Dendritic cell treated with granulocyte-macrophage colony-stimulating factor and Interleukin-4, amounts not matched to agents 40 ng/mL and 50 ng/mL, for 4 days (primary cell): ENCODE results near the gene ZNF544.

Experiments used
- H3K27ac Mint-ChIP-seq: one replicate; pipeline ENCODE4 v1.8.0; 2022; ENCODE audit warnings: mild to moderate bottlenecking, mixed read lengths
- H3K27me3 Mint-ChIP-seq: one replicate; pipeline ENCODE4 v1.8.0; 2022; ENCODE audit warnings: mild to moderate bottlenecking, mixed read lengths
- H3K36me3 Mint-ChIP-seq: one replicate; pipeline ENCODE4 v1.8.0; 2022; ENCODE audit warnings: low read depth, mixed read lengths
- H3K4me1 Mint-ChIP-seq: one replicate; pipeline ENCODE4 v1.8.0; 2022; ENCODE audit warnings: low read depth, mixed read lengths
- H3K4me3 Mint-ChIP-seq: one replicate; pipeline ENCODE4 v1.8.0; 2022; ENCODE audit warnings: mild to moderate bottlenecking, moderate library complexity, mixed read lengths
- H3K9me3 Mint-ChIP-seq: one replicate; pipeline ENCODE4 v1.8.0; 2022; ENCODE audit warnings: mixed read lengths
- intact Hi-C: fragments of 100-400 bp; cut with micrococcal nuclease; formaldehyde crosslinking; loops from one replicate; pipeline ENCODE4 v1.15.0; 2022

ZNF544 gene

GRCh38 chr19:58274771-58275201, 46.1 kb downstream of the ZNF544 start:
- no peak overlapping the region for H3K27ac Mint-ChIP-seq
- intact Hi-C loops: loop anchor here (5.0 kb wide), 1 partner anchor 92 kb away; the partner anchor contains the start of gene ZNF274
- no peaks in the 10 kb centered on the region for H3K27me3 Mint-ChIP-seq
- H3K4me1 Mint-ChIP-seq: peaks cover 6% of the 10 kb centered on the region
- peaks cover 82% of the 10 kb centered on the region for H3K36me3 Mint-ChIP-seq
- no peak overlapping the region for H3K4me3 Mint-ChIP-seq
- H3K9me3 Mint-ChIP-seq: peaks cover 69% of the 10 kb centered on the region

- H3K9me3 Mint-ChIP-seq: peaks cover 69% of the 10 kb centered on the region
- peaks cover 14% of the 10 kb centered on the region for H3K4me1 Mint-ChIP-seq
- H3K36me3 Mint-ChIP-seq: peaks cover 82% of the 10 kb centered on the region
- no peak overlapping the region for H3K27ac Mint-ChIP-seq
- no peaks in the 10 kb centered on the region for H3K27me3 Mint-ChIP-seq
- no peak overlapping the region for H3K4me3 Mint-ChIP-seq
- intact Hi-C loops: loop anchor here (5.0 kb wide), 1 partner anchor 93 kb away; the partner anchor contains the start of gene ZNF274
Measured at GRCh38 chr19:58275564-58275963, 46.9 kb downstream of the ZNF544 start.

DNA sequence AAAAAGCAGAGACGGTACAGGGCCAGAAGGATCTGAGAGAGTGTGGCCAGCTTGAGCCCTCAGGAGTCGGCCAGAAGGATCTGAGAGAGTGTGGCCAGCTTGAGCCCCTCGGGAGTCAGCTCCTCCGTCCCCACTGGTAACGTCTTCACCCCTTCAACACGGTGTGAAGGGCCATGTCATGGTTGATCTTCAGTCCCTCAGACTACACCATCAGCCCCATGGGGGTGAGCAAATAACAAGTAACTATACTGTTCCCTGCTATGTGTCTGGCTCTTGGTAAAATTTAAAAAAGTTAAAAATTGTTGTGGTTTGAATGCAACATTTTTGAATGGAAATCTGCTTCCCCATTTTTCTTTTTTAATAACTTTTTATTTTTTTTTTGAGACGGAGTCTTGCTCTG, 48.5 kb downstream of the ZNF544 start:
- peaks cover 82% of the 10 kb centered on the region for H3K36me3 Mint-ChIP-seq
- H3K27me3 Mint-ChIP-seq: no peaks in the 10 kb centered on the region
- H3K27ac Mint-ChIP-seq: no peak overlapping the region
- H3K4me1 Mint-ChIP-seq: peaks cover 22% of the 10 kb centered on the region
- intact Hi-C loops: loop anchor here (5.0 kb wide), 1 partner anchor 95 kb away; the partner anchor contains the start of gene ZNF274
- peaks cover 69% of the 10 kb centered on the region for H3K9me3 Mint-ChIP-seq
- H3K4me3 Mint-ChIP-seq: no peak overlapping the region

DNA sequence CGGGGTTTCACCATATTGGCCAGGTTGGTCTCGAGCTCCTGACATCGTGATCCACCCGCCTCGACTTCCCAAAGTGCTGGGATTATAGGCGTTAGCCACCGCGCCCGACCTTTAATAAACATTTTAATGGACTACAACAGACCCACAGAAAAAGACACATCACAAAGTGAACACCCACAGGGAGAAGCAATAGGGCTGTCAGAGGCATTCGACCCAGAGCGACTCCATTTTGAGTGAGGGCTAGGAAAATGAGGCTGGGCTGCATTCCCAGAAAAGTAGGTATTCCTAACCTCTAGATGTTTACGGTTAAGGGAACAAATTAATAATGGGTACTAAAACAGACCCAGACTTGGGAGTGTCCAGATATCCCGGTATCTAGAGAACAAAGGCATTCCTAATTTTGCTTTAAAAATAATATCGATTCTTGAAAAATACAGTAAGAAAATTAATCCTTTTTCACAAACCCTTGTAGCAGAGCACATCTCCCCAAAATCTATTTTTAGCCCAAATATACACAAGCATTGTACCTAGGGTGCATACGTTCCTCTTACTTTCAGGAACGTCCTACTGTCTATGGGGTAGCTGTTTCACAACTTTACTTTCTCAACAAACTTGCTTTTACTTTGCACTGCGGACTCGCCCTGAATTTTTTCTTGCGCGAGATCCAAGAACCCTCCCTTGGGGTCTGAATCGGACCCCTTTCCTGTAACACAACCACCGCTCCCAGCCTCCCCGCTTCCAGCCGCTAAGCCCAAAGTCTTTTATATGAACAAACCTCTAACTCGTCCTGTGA, 49.2 kb downstream of the ZNF544 start:
- intact Hi-C loops: loop anchor here (5.0 kb wide), 1 partner anchor 96 kb away; the partner anchor contains the start of gene ZNF274
- peaks cover 22% of the 10 kb centered on the region for H3K4me1 Mint-ChIP-seq
- peak overlapping the region; percentile 96 for H3K27ac Mint-ChIP-seq
- H3K27me3 Mint-ChIP-seq: no peaks in the 10 kb centered on the region
- H3K36me3 Mint-ChIP-seq: peaks cover 82% of the 10 kb centered on the region
- H3K9me3 Mint-ChIP-seq: peaks cover 69% of the 10 kb centered on the region
- H3K4me3 Mint-ChIP-seq: peak overlapping the region; percentile 90

DNA sequence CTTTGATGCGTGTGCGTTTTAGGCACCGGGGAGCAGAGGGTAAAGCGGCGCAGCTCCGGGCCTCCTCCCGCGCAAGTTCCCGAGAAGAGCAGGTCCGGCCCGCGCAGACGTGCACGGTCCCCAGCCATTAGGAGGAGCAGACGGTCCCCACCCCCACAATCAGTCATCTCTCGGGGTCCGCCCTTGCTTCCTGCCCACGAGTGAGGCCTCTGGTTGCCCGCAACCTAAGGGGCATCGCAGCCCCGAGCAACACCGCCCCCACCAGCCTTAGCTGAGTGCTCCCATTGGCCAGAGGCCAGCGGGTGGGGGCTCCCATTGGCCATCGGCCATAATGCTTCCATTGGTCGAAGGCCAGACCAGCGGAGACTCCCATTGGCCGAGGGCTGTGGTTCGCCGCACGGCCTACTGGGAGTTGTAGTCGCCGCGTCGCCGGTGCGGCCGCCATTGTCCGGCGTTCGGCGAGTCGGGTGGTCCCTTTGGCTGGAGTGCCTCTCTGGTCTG, 49.9 kb downstream of the ZNF544 start, which contains the start of gene ZNF8:
Gene ZNF8, plus strand, starts transcription at position 415 of the 501 bp plus-strand sequence. CDS start 127 bp downstream, outside the sequence.
- H3K4me1 Mint-ChIP-seq: peaks cover 22% of the 10 kb centered on the region
- H3K36me3 Mint-ChIP-seq: peaks cover 82% of the 10 kb centered on the region
- peak within 1 kb of the TSS; percentile 90 for H3K4me3 Mint-ChIP-seq
- H3K27me3 Mint-ChIP-seq: no peaks in the 10 kb centered on the region
- H3K9me3 Mint-ChIP-seq: peaks cover 75% of the 10 kb centered on the region
- H3K27ac Mint-ChIP-seq: peak within 1 kb of the TSS; percentile 96
- intact Hi-C loops: loop anchor here (1.0 to 5.0 kb wide), 2 partner anchors 27 to 96 kb away; partner anchors contain the start of genes ERVK3-1 and ZNF274

- Mint-ChIP-seq H3K27me3 (no peaks in the 10 kb centered on the region), H3K9me3 (peaks cover 74% of the 10 kb centered on the region), H3K27ac (peak overlapping the region; percentile 96), H3K4me3 (peak overlapping the region; percentile 90), H3K36me3 (peaks cover 82% of the 10 kb centered on the region), H3K4me1 (peaks cover 22% of the 10 kb centered on the region)
- intact Hi-C loops: loop anchor here (1.0 to 5.0 kb wide), 2 partner anchors 26 to 97 kb away; partner anchors contain the start of genes ERVK3-1 and ZNF274
Measured at GRCh38 chr19:58279042-58279924, 50.6 kb downstream of the ZNF544 start.

GRCh38 chr19:58279925-58280316, 51.2 kb downstream of the ZNF544 start:
- Mint-ChIP-seq H3K36me3 (peaks cover 82% of the 10 kb centered on the region), H3K4me1 (peaks cover 22% of the 10 kb centered on the region), H3K27ac (peak overlapping the region; percentile 96), H3K4me3 (peak overlapping the region; percentile 90), H3K27me3 (no peaks in the 10 kb centered on the region), H3K9me3 (peaks cover 73% of the 10 kb centered on the region)
- intact Hi-C loops: loop anchor here (1.0 to 5.0 kb wide), 2 partner anchors 25 to 98 kb away; partner anchors contain the start of genes ERVK3-1 and ZNF274

- Mint-ChIP-seq H3K9me3 (peaks cover 92% of the 10 kb centered on the region), H3K36me3 (peaks cover 100% of the 10 kb centered on the region), H3K27ac (no peak overlapping the region), H3K4me1 (peaks cover 21% of the 10 kb centered on the region), H3K4me3 (no peak overlapping the region), H3K27me3 (no peaks in the 10 kb centered on the region)
- intact Hi-C loops: no loop called here
Measured at GRCh38 chr19:58284199-58284598, 55.5 kb downstream of the ZNF544 start.

GRCh38 chr19:58291943-58292342, 63.2 kb downstream of the ZNF544 start:
- peaks cover 96% of the 10 kb centered on the region for H3K9me3 Mint-ChIP-seq
- no peak overlapping the region for H3K4me3 Mint-ChIP-seq
- H3K36me3 Mint-ChIP-seq: peaks cover 100% of the 10 kb centered on the region
- no peak overlapping the region for H3K27ac Mint-ChIP-seq
- intact Hi-C loops: loop anchor here (5.0 kb wide), 1 partner anchor 65 kb away; the partner anchor contains the start of gene ZNF544
- peaks cover 5% of the 10 kb centered on the region for H3K4me1 Mint-ChIP-seq
- H3K27me3 Mint-ChIP-seq: no peaks in the 10 kb centered on the region

- H3K4me3 Mint-ChIP-seq: no peak overlapping the region
- H3K9me3 Mint-ChIP-seq: peaks cover 85% of the 10 kb centered on the region
- H3K27me3 Mint-ChIP-seq: no peaks in the 10 kb centered on the region
- H3K4me1 Mint-ChIP-seq: peaks cover 5% of the 10 kb centered on the region
- H3K27ac Mint-ChIP-seq: no peak overlapping the region
- intact Hi-C loops: loop anchor here (5.0 kb wide), 1 partner anchor 68 kb away; the partner anchor contains the start of gene ZNF544
- peaks cover 100% of the 10 kb centered on the region for H3K36me3 Mint-ChIP-seq
Measured at GRCh38 chr19:58294743-58295374, 66.1 kb downstream of the ZNF544 start.

DNA sequence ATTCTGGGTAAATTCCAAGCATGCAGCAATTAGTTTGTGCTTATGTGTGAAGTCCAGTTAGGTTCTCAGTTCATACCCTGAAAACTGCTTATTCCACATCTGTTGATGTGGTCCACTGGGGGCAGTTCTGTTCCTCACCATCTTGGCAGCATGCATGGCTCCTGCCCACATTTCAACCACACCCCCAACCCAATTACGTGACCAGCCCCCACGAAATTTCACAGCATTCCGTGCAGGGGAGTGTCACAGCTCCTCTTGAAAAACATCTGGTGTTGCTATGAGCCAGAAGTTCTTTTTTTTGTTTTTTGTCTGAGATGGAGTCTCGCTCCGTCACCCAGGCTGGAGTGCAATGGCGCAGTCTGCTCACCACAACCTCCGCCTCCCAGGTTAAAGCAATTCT, 67.4 kb downstream of the ZNF544 start:
- Mint-ChIP-seq H3K27me3 (no peaks in the 10 kb centered on the region), H3K27ac (no peak overlapping the region), H3K4me1 (peaks cover 5% of the 10 kb centered on the region), H3K36me3 (peaks cover 100% of the 10 kb centered on the region), H3K4me3 (no peak overlapping the region), H3K9me3 (peaks cover 86% of the 10 kb centered on the region)
- intact Hi-C loops: no loop called here

DNA sequence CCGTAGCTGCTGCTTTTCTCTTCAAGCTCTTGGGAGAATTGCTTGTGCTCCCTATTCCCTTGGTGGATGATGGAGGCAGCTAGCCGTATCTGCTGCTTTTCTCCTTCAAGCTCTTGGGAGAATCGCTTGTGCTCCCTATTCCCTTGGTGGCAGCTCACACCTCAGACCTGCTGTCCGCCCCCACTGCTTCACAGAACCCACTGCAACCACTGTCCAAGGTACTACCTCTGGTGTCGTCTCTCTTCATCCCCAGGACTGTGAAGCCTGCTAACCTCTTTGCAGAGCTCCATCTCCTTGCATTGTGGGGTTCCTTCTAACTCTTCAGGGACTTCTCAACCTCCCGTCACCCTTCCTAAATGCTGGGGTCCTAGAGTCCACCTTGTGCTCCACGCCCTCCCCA, 71.9 kb downstream of the ZNF544 start:
- peaks cover 56% of the 10 kb centered on the region for H3K9me3 Mint-ChIP-seq

GRCh38 chr19:58304255-58304654, 75.5 kb downstream of the ZNF544 start:
- H3K27ac Mint-ChIP-seq: peak overlapping the region; percentile 97
- intact Hi-C loops: loop anchor here (2.0 kb wide), 1 partner anchor 59 kb away; the partner anchor contains the start of gene ZNF497
- H3K4me3 Mint-ChIP-seq: no peak overlapping the region
- peaks cover 14% of the 10 kb centered on the region for H3K4me1 Mint-ChIP-seq
- H3K9me3 Mint-ChIP-seq: peaks cover 42% of the 10 kb centered on the region
- H3K36me3 Mint-ChIP-seq: peaks cover 95% of the 10 kb centered on the region
- H3K27me3 Mint-ChIP-seq: no peaks in the 10 kb centered on the region

More for the DNA sequence above, 71.9 kb downstream of the ZNF544 start:
- no peak overlapping the region for H3K4me3 Mint-ChIP-seq
- H3K27me3 Mint-ChIP-seq: no peaks in the 10 kb centered on the region
- H3K4me1 Mint-ChIP-seq: peaks cover 7% of the 10 kb centered on the region
- H3K27ac Mint-ChIP-seq: no peak overlapping the region
- H3K36me3 Mint-ChIP-seq: peaks cover 95% of the 10 kb centered on the region
- intact Hi-C loops: no loop called here
